HG03045 (cell line): ENCODE measurements around the gene FNTB.

ENCODE experiments used
- ATAC-seq: cut with Tn5 transposase; IDR thresholded peaks from one replicate; pipeline ENCODE4 v1.9.1; 2021; ENCODE audit warnings: mild to moderate bottlenecking, moderate library complexity; ENCODE audit not compliant: unreplicated experiment

Gene FNTB

GRCh38 chr14:65044596-65044959, 57.9 kb downstream of the FNTB start:
- ATAC-seq: no peak

GRCh38 chr14:65045006-65045405, 58.3 kb downstream of the FNTB start:
- no peak for ATAC-seq

- no peak for ATAC-seq
These were observed 59.0 kb downstream of the FNTB start for GRCh38 chr14:65045709-65046108.

GRCh38 chr14:65052832-65053231, 66.1 kb downstream of the FNTB start:
- no peak for ATAC-seq

- no peak for ATAC-seq
These were observed 66.8 kb downstream of the FNTB start for GRCh38 chr14:65053466-65053865.

GRCh38 chr14:65054471-65055085, 67.9 kb downstream of the FNTB start:
- no peak for ATAC-seq

- ATAC-seq: no peak
These were observed 71.0 kb downstream of the FNTB start for GRCh38 chr14:65057695-65058094.

GRCh38 chr14:65062096-65063075, 75.7 kb downstream of the FNTB start:
- no peak for ATAC-seq

GRCh38 chr14:65065719-65066118, 79.0 kb downstream of the FNTB start:
- ATAC-seq: no peak

- ATAC-seq: no peak
These were observed 83.2 kb downstream of the FNTB start for GRCh38 chr14:65069874-65070413.

GRCh38 chr14:65070471-65070976, 83.8 kb downstream of the FNTB start:
- ATAC-seq: no peak

- ATAC-seq: no peak
These were observed 84.8 kb downstream of the FNTB start for GRCh38 chr14:65071544-65071943.

- ATAC-seq: no peak
These were observed 85.6 kb downstream of the FNTB start for GRCh38 chr14:65072256-65072655.

GRCh38 chr14:65072937-65073336, 86.2 kb downstream of the FNTB start:
- ATAC-seq: no peak

GRCh38 chr14:65073605-65074201, 87.0 kb downstream of the FNTB start:
- ATAC-seq: no peak

GRCh38 chr14:65074449-65075150, 87.9 kb downstream of the FNTB start:
- no peak for ATAC-seq

- no peak for ATAC-seq
These were observed 89.1 kb downstream of the FNTB start for GRCh38 chr14:65075628-65076325.

GRCh38 chr14:65077318-65077717, 90.6 kb downstream of the FNTB start:
- no peak for ATAC-seq

GRCh38 chr14:65079201-65079600, 92.5 kb downstream of the FNTB start:
- no peak for ATAC-seq

- ATAC-seq: no peak
These were observed 93.1 kb downstream of the FNTB start for GRCh38 chr14:65079768-65080167.
